Endothelial cell of umbilical vein (primary cell): ENCODE results near the gene PTGES2. TPM values are rescaled to one million over a fixed set of nuclear protein-coding genes. Genes with fewer than 3 reads are reported as not detected.
A peak's percentile ranks its signal among the peaks of the same experiment; 100 is the strongest.

Source experiments
- BruUV-seq: library from RNA; stranded (reverse); fragments of 400-500 nt; replicated peaks from 2 replicates; lab custom pipeline; 2021; lab: Mats Ljungman, UMichigan
- CTCF ChIA-PET: fragments of 300-600, 350-600 bp; sonication (Branson Sonifier 250); formaldehyde crosslinking; loops from one replicate; lab custom pipeline; 2021; ENCODE audit warnings: antibody characterized with exemption, inconsistent platforms; lab: Charles Lee
- POLR2A ChIA-PET: fragments of 300-600, 350-600 bp; sonication (Branson Sonifier 250); formaldehyde crosslinking; loops from one replicate; lab custom pipeline; 2021; ENCODE audit warnings: antibody characterized with exemption, inconsistent platforms; lab: Charles Lee
- DNase-seq: peaks from one replicate; pipeline ENCODE4 v3.0.0-alpha.2; 2011; ENCODE audit warnings: low read depth, low spot score
- FAIRE-seq: peaks from 2 replicates; lab custom pipeline; 2011; peaks lifted over from hg19 to GRCh38; lab: Jason Lieb, UNC
- H2AFZ ChIP-seq: 2 replicates; pipeline ENCODE4 v1.6.0; 2012; ENCODE audit warnings: low read depth, low read length, control low read depth, inconsistent platforms
- H3K27ac ChIP-seq: 2 replicates; pipeline ENCODE4 v1.5.1; 2011; ENCODE audit warnings: low read depth, mild to moderate bottlenecking, control low read depth, low read length, moderate library complexity; ENCODE audit not compliant: insufficient read depth
- H3K27me3 ChIP-seq, 2 experiments: 2 replicates each; pipeline versions ENCODE4 v1.6.0 to v1.6.1; 2011; ENCODE audit warnings: low read length in 2 of 2, mixed read lengths in 1 of 2; ENCODE audit not compliant: control insufficient read depth in 2 of 2, insufficient read depth in 2 of 2
- H3K36me3 ChIP-seq, 2 experiments: 2 replicates in 1 of 2; 3 replicates in 1 of 2; pipeline ENCODE4 v1.5.1; 2011; ENCODE audit warnings: low read length in 2 of 2, mild to moderate bottlenecking in 1 of 2, moderate library complexity in 1 of 2; ENCODE audit not compliant: control insufficient read depth in 2 of 2, insufficient read depth in 2 of 2; ENCODE audit errors: extremely low read depth in 1 of 2
- H3K4me1 ChIP-seq: 3 replicates; pipeline ENCODE4 v1.5.1; 2011; ENCODE audit warnings: mild to moderate bottlenecking, low read length; ENCODE audit not compliant: control insufficient read depth, insufficient read depth; ENCODE audit errors: extremely low read depth
- H3K4me2 ChIP-seq: 2 replicates; pipeline ENCODE4 v1.6.1; 2011; ENCODE audit warnings: low read length, control low read depth, mixed read lengths; ENCODE audit not compliant: insufficient read depth
- H3K4me3 ChIP-seq, 3 experiments: fragments of 200-600 bp in 1 of 3; sonication (generic), shearing (Covaris generic) in 1 of 3; replicated peaks in 1 of 3; 2 replicates each; pipeline ENCODE4 v1.5.1; 2011 to 2016; ENCODE audit warnings: control low read depth in 3 of 3, low read length in 3 of 3, mild to moderate bottlenecking in 2 of 3, inconsistent platforms in 1 of 3, low read depth in 1 of 3, moderate library complexity in 1 of 3; ENCODE audit not compliant: insufficient read depth in 1 of 3
- H3K79me2 ChIP-seq: 2 replicates; pipeline ENCODE4 v1.6.0; 2012; ENCODE audit warnings: low read length, inconsistent platforms; ENCODE audit not compliant: control insufficient read depth, insufficient read depth
- H3K9ac ChIP-seq: replicated peaks from 2 replicates; pipeline ENCODE3; 2011; ENCODE audit warnings: low read length, control low read depth; ENCODE audit not compliant: insufficient read depth; ENCODE audit errors: extremely low read depth
- H3K9me1 ChIP-seq: replicated peaks from 3 replicates; pipeline ENCODE4 v1.6.0; 2011; ENCODE audit warnings: mild to moderate bottlenecking, low read length; ENCODE audit not compliant: control insufficient read depth, insufficient read depth; ENCODE audit errors: extremely low read depth
- H3K9me3 ChIP-seq: replicated peaks from 2 replicates; pipeline ENCODE4 v1.5.1; 2012; ENCODE audit warnings: low read length, inconsistent platforms; ENCODE audit not compliant: control insufficient read depth, insufficient read depth
- H4K20me1 ChIP-seq: replicated peaks from 2 replicates; pipeline ENCODE3; 2011; ENCODE audit warnings: mild to moderate bottlenecking, low read length; ENCODE audit not compliant: control insufficient read depth, insufficient read depth; ENCODE audit errors: extremely low read depth
- dilution Hi-C: fragments of 300-500 bp; cut with MboI; formaldehyde crosslinking; loops from one replicate; pipeline ENCODE4 v1.15.0; 2019; ENCODE audit warnings: low sequenced_read_pairs; ENCODE audit not compliant: extremely low pct_ligation_motif_present
- intact Hi-C: fragments of 100-400 bp; cut with micrococcal nuclease; formaldehyde crosslinking; loops from one replicate; pipeline ENCODE4 v1.10.0; 2022
- polyA plus RNA-seq, 4 experiments: library from polyadenylated mRNA; depleted of rRNA in 3 of 4; stranded (reverse) in 3 of 4; unstranded in 1 of 4; fragments of >200 nt; gene quantifications; 2 replicates each; pipeline versions ENCODE4 v1.2.1 to v1.2.3, GENCODE V29; 2011 to 2012; ENCODE audit warnings: missing spikeins in 1 of 4
- total RNA-seq: library from RNA; stranded (reverse); gene quantifications from 2 replicates; pipeline ENCODE4 v1.2.3, GENCODE V29; 2021
- TF ChIP-seq, protein P1 (sequence below): IDR thresholded peaks from 2 replicates; pipeline ENCODE4 v1.6.1; 2011; ENCODE audit not compliant: insufficient read depth, insufficient read length
- TF ChIP-seq, protein P2 (sequence below), 2 donors: IDR thresholded peaks; 1 replicate in 1 of 2; 2 replicates in 1 of 2; pipeline ENCODE4 v1.5.1; 2011; ENCODE audit warnings: low read length in 2 of 2, mild to moderate bottlenecking in 2 of 2, moderate library complexity in 2 of 2, control low read depth in 1 of 2, inconsistent platforms in 1 of 2, low read depth in 1 of 2; ENCODE audit not compliant: insufficient read depth in 1 of 2; ENCODE audit errors: extremely low read depth in 1 of 2

The PTGES2 gene
- total and polyA plus RNA-seq, 2 donors (not counting 3 experiments of a cell fraction or from before 2014, with no cell fraction given), result 64.2 to 69.9 TPM

- Histone ChIP-seq H3K9me3 (no peaks in the 10 kb centered on the region), H3K9me1 (no peaks in the 10 kb centered on the region), H3K36me3 (peaks cover 0 to 10% of the 10 kb centered on the region in 2 experiments), H3K4me2 (no peak overlapping the region), H3K9ac (no peak overlapping the region), H3K4me1 (no peaks in the 10 kb centered on the region), H3K4me3 (no peak overlapping the region), H3K27me3 (no peaks in the 10 kb centered on the region), H3K27ac (no peak overlapping the region), H3K79me2 (no peaks in the 10 kb centered on the region), H4K20me1 (no peaks in the 10 kb centered on the region), H2AFZ (peak overlapping the region; percentile 46)
- peak; percentile 97 for FAIRE-seq
- peak; percentile 93 for DNase-seq
- intact Hi-C loops, result loop anchor here (1.0 to 2.0 kb wide), 6 partner anchors 9 to 175 kb away; partner anchors contain the start of genes PTGES2 and SLC25A25
- TF ChIP-seq, protein P1, sequence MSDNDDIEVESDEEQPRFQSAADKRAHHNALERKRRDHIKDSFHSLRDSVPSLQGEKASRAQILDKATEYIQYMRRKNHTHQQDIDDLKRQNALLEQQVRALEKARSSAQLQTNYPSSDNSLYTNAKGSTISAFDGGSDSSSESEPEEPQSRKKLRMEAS, result no peak
- TF ChIP-seq, protein P2, sequence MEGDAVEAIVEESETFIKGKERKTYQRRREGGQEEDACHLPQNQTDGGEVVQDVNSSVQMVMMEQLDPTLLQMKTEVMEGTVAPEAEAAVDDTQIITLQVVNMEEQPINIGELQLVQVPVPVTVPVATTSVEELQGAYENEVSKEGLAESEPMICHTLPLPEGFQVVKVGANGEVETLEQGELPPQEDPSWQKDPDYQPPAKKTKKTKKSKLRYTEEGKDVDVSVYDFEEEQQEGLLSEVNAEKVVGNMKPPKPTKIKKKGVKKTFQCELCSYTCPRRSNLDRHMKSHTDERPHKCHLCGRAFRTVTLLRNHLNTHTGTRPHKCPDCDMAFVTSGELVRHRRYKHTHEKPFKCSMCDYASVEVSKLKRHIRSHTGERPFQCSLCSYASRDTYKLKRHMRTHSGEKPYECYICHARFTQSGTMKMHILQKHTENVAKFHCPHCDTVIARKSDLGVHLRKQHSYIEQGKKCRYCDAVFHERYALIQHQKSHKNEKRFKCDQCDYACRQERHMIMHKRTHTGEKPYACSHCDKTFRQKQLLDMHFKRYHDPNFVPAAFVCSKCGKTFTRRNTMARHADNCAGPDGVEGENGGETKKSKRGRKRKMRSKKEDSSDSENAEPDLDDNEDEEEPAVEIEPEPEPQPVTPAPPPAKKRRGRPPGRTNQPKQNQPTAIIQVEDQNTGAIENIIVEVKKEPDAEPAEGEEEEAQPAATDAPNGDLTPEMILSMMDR (IDR thresholded peaks at IDR 0.05; ENCODE audit: extremely low read depth in 1 of 2, insufficient read depth in 1 of 2, low read depth in 1 of 2, low read length in 2 of 2), result peak; percentile 100
- dilution Hi-C loops, result no loop called here
- BruUV-seq, result no TSS peak
- CTCF ChIA-PET, result interaction anchor here (0.6 to 3.7 kb wide), 49 partner anchors 8 to 1691 kb away, joined by 3 to 56 read pairs (median 5); partner anchors contain the start of genes CIZ1, NAIF1, PIP5KL1 and PTGES2
- POLR2A ChIA-PET, result interaction anchor here (0.7 kb wide), 1 partner anchor 163 kb away, joined by 3 read pairs; no protein-coding TSS in a partner anchor
These were observed 9.7 kb downstream of the PTGES2 start for GRCh38 chr9:128117613-128118471.
